Right lobe of liver (tissue), 6 donors: ENCODE data around the gene EPHA6. TPM values are rescaled to one million over a fixed set of nuclear protein-coding genes. Genes with fewer than 3 reads are reported as not detected.

Experiments
- ATAC-seq, 4 donors: fragments of 200-7000 bp; cut with Tn5 transposase; one replicate each; pipeline ENCODE4 v1.9.1; 2020; ENCODE audit warnings: mild to moderate bottlenecking in 4 of 4, moderate library complexity in 4 of 4
- DNase-seq, 3 donors: peaks; one replicate each; pipeline ENCODE4 v3.0.0-alpha.2; 2020
- H3K27ac ChIP-seq, 3 donors: fragments of 200-600 bp; one replicate each; pipeline ENCODE4 v1.8.0; 2022
- H3K27me3 ChIP-seq, 2 donors: fragments of 200-600 bp; one replicate each; pipeline ENCODE4 v1.8.0; 2022
- H3K36me3 ChIP-seq, 4 donors: fragments of 200-600 bp; sonication (generic) in 1 of 4; one replicate each; pipeline versions ENCODE4 v1.5.1 to v1.8.0; 2017 to 2022; ENCODE audit warnings: control low read depth in 1 of 4
- H3K4me1 ChIP-seq, 4 donors: fragments of 200-600 bp; sonication (generic) in 1 of 4; one replicate each; pipeline versions ENCODE4 v1.5.1 to v1.8.0; 2017 to 2022; ENCODE audit warnings: control low read depth in 1 of 4
- H3K4me3 ChIP-seq, 3 donors: fragments of 200-600 bp; one replicate each; pipeline ENCODE4 v1.8.0; 2022
- H3K9me3 ChIP-seq, 4 donors: fragments of 200-600 bp; sonication (generic) in 1 of 4; one replicate each; pipeline versions ENCODE4 v1.5.1 to v1.8.0; 2017 to 2022; ENCODE audit warnings: control low read depth in 1 of 4
- POLR2A ChIP-seq: fragments of 450-650 bp; IDR thresholded peaks from one replicate; pipeline ENCODE4 v1.6.1; 2017; ENCODE audit warnings: antibody characterized with exemption, mild to moderate bottlenecking
- WGBS: methylation state at CpG from one replicate; pipeline ENCODE4 v1.1.6; 2018; ENCODE audit warnings: low coverage, low lambda C conversion rate; ENCODE audit not compliant: insufficient coverage; ENCODE audit errors: missing lambda C conversion rate; 5-methylcytosine and 5-hydroxymethylcytosine counted together
- intact Hi-C, 2 donors: fragments of 100-400 bp; cut with DNase I; formaldehyde crosslinking; loops; one replicate each; pipeline versions ENCODE4 v1.11.2 to v1.14.1; 2022
- total RNA-seq, 6 experiments: library from RNA; depleted of rRNA in 2 of 6; stranded (reverse); fragments of >200 nt in 2 of 6; fragmentation: NEBNext Ultra II Directional in 3 of 6; extraction: Animal tissue kit (Norgen Biotek cat#: 25700) in 3 of 6; gene quantifications; one replicate each; pipeline versions ENCODE4 v1.1.0 to v1.2.4, GENCODE V29; 2016 to 2023
- TF ChIP-seq, protein P1 (sequence below), 4 donors: fragments of 200-600 bp in 3 of 4; fragments of 450-650 bp in 1 of 4; IDR thresholded peaks; one replicate each; pipeline versions ENCODE4 v1.5.1 to v1.8.0; 2016 to 2022; ENCODE audit warnings: antibody characterized with exemption in 4 of 4, mild to moderate bottlenecking in 2 of 4
- donor health status: DM: no; HTN: yes; CAD: no.
- donor health status: DM: no; HTN: no; CAD: no.
- donor health status: DM: no; HTN: no; CAD: no.
- donor health status: DM: no; HTN: yes; CAD: no.
- donor health status: DM: no; HTN: yes; CAD: no.

EPHA6 gene
- total RNA-seq, 6 experiments from 2014 or later: not detected

DNA sequence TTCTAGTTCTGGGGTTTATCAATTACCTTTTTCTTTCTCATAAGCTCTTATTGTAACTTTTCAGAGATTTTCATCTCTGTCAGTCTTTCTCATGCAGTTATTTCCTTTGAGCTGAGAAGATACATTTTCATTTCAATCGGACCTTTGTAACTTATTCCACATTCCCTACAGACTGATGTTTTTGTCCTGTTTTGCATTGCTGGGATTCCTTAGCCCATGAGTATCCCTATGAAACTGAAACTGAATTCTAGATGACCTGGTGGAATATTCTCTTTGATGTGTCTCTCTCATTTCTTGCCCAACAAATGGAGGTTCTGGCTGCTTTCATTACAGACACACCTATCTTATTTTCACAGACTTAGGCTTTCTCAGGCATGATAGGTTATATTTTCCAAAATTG is 10.5 kb upstream of the EPHA6 start:
- H3K27ac ChIP-seq: no peak overlapping the region

DNA sequence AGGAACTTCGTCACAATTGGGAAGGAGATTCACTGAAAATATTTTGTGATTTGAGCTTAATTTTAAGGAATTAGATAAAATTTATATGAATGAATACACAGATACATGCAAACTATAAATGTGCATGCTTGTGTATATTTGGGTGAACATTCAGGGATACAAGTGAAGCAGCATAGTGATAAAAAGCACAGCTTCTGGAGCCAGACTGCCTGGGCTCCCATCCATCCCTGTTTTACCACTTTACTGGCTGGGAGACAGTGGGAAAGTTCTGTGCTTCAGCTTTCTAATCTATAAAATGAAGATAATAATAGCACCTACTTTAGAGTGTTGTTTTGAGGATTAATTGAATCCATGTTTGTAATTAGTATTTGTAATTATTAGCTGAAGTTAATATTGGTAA is 8.1 kb upstream of the EPHA6 start:
- DNase-seq (no peak), ATAC-seq (no peak)
- H3K9me3 ChIP-seq: no peaks in the 10 kb centered on the region
- 39% methylated on average over 1 of the region's 1 CpG for WGBS
- H3K27ac ChIP-seq: no peak overlapping the region
- intact Hi-C loops: no loop called here
- H3K36me3 ChIP-seq: no peaks in the 10 kb centered on the region
- no peak overlapping the region for H3K4me3 ChIP-seq
- no peak for TF ChIP-seq POLR2A
- TF ChIP-seq, protein P1, sequence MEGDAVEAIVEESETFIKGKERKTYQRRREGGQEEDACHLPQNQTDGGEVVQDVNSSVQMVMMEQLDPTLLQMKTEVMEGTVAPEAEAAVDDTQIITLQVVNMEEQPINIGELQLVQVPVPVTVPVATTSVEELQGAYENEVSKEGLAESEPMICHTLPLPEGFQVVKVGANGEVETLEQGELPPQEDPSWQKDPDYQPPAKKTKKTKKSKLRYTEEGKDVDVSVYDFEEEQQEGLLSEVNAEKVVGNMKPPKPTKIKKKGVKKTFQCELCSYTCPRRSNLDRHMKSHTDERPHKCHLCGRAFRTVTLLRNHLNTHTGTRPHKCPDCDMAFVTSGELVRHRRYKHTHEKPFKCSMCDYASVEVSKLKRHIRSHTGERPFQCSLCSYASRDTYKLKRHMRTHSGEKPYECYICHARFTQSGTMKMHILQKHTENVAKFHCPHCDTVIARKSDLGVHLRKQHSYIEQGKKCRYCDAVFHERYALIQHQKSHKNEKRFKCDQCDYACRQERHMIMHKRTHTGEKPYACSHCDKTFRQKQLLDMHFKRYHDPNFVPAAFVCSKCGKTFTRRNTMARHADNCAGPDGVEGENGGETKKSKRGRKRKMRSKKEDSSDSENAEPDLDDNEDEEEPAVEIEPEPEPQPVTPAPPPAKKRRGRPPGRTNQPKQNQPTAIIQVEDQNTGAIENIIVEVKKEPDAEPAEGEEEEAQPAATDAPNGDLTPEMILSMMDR (IDR thresholded peaks at IDR 0.05): no peak
- peaks cover 0 to 5% of the 10 kb centered on the region in 2 donors for H3K27me3 ChIP-seq
- no peaks in the 10 kb centered on the region for H3K4me1 ChIP-seq

More for the DNA sequence above, 10.5 kb upstream of the EPHA6 start:
- Histone ChIP-seq H3K36me3 (no peaks in the 10 kb centered on the region), H3K9me3 (no peaks in the 10 kb centered on the region), H3K27me3 (no peaks in the 10 kb centered on the region), H3K4me1 (no peaks in the 10 kb centered on the region), H3K4me3 (no peak overlapping the region)
- TF ChIP-seq POLR2A: no peak
- ATAC-seq (no peak), DNase-seq (no peak)
- intact Hi-C loops: no loop called here
- no CpG with 5 or more reads among the region's 1 CpG for WGBS

DNA sequence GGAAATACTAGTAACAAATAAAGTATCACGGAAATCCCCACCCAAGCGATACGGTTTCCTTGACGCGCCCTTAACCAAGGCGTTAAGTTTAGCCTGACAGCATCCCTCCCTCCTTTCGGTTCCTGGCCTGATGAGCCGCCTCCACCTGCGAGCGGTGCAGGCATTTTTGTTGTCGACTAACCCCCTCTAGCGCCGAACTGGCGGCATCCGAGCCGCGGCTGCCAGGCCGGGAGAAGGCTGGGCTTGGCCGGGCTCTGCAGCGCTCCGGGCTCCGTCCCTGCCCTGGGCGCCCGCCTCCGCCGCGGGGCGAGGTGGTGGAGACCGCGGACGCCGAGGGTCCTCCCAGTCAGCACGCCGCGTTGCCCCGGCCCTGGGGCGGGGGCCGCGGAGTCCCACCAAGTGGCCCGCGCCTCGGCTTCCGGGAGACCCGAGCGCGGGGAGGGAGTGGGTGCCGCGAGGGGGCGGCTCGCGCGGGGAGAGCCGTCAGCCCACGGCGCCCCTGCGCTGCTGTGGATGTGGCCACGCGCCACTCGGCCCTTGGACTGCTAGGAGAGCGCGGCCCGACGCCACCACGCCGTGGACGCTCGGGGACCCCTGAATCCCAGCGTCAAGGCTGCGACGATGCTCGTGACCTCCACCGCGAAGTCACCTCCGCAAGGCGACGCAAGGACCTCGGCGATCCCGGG is 1.1 kb upstream of the EPHA6 start:
- Histone ChIP-seq H3K27me3 (peaks cover 0 to 5% of the 10 kb centered on the region in 2 donors), H3K36me3 (no peaks in the 10 kb centered on the region), H3K4me3 (peak overlapping the region; percentile 33 to 52 (median 45)), H3K4me1 (peaks cover 0 to 13% (median 0%) of the 10 kb centered on the region in 4 donors), H3K9me3 (no peaks in the 10 kb centered on the region), H3K27ac (no peak overlapping the region)
- DNase-seq: peak; percentile 77 to 83 (median 78)
- peak; percentile 95 to 97 (median 96) for ATAC-seq
- intact Hi-C loops: no loop called here
- 0% methylated on average over 10 of the region's 79 CpGs for WGBS
- no peak for TF ChIP-seq POLR2A
- TF ChIP-seq, protein P1 (IDR thresholded peaks at IDR 0.05): peak; percentile 47 to 73 (median 60)

DNA sequence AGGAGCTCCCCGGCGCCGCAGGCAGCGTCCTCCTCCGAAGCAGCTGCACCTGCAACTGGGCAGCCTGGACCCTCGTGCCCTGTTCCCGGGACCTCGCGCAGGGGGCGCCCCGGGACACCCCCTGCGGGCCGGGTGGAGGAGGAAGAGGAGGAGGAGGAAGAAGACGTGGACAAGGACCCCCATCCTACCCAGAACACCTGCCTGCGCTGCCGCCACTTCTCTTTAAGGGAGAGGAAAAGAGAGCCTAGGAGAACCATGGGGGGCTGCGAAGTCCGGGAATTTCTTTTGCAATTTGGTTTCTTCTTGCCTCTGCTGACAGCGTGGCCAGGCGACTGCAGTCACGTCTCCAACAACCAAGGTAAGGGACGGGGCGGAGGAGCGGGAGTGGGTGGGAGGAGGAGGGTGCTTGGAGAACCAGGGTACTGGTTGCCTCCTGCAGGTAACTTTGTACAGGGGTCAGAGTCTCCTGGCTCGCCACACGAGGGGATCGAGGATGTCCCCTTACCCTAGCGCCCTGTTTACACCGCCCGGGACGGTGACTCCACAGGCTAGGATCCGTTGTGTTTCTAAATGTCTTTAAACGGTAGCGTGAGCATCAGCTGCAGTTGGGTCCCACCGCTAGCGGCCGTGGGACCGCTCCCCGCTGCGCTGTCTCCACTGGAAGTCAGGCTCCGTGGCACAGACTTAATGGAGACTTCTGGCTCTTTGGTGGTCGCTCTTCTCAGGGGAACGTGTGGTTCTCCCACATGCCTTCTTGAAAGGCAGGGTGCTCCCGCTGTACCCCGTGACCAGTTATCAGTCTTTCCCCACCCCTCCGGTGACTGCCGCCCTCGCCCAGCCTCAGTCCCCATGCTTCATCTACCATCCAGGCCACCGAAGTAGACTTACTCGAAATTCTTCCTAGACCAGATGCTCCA is 515 bp downstream of the EPHA6 start:
- DNase-seq (peak in 1 of 3 donors; percentile 14), ATAC-seq (no peak)
- intact Hi-C loops: no loop called here
- Histone ChIP-seq H3K27ac (no peak overlapping the region), H3K9me3 (no peaks in the 10 kb centered on the region), H3K36me3 (no peaks in the 10 kb centered on the region), H3K4me3 (peak overlapping the region; percentile 33 to 52 (median 45)), H3K4me1 (peaks cover 0 to 13% (median 0%) of the 10 kb centered on the region in 4 donors), H3K27me3 (no peaks in the 10 kb centered on the region)
- WGBS: 5% methylated on average over 19 of the region's 50 CpGs
- TF ChIP-seq, protein P1 (IDR thresholded peaks at IDR 0.05): no peak
- TF ChIP-seq POLR2A: no peak

DNA sequence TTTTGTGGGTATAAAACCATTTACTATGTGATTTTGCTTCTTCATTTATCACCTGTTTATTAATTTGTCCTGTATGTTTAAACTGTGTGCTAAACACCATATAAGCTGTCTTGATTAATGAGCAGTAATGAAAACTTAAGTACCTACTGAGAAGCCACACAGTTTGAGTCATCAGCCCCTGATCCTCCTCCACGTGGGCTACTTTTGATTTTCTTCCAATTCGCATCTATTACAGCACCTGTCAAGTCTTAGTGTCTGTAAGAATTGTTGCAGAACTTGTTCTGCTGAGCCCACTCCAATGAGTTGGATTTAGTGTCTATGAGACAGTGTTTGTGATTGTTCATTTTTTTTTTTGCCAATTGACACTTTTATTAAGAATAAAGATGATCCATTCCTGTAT is 16.8 kb downstream of the EPHA6 start:
- TF ChIP-seq POLR2A: no peak
- TF ChIP-seq, protein P1 (IDR thresholded peaks at IDR 0.05): no peak

More for the DNA sequence above, 16.8 kb downstream of the EPHA6 start:
- Histone ChIP-seq H3K4me1 (no peaks in the 10 kb centered on the region), H3K4me3 (no peak overlapping the region), H3K27ac (no peak overlapping the region), H3K36me3 (no peaks in the 10 kb centered on the region), H3K27me3 (no peaks in the 10 kb centered on the region), H3K9me3 (no peaks in the 10 kb centered on the region)
- intact Hi-C loops: no loop called here
- no peak for ATAC-seq
- 24% methylated on average over 2 of the region's 2 CpGs for WGBS
- DNase-seq: no peak
